Breast epithelium (tissue), 3 donors: Measurements from ENCODE around the gene EXOSC7.

ENCODE experiments used
- POLR2A ChIP-seq: fragments of 450-650 bp; IDR thresholded peaks from one replicate; pipeline ENCODE4 v1.6.1; 2016; ENCODE audit warnings: antibody characterized with exemption, mild to moderate bottlenecking, moderate library complexity
- POLR2AphosphoS5 ChIP-seq, 3 donors: sonication (generic); formaldehyde crosslinking; IDR thresholded peaks; one replicate each; pipeline ENCODE4 v1.6.1; 2017; ENCODE audit warnings: antibody characterized with exemption in 3 of 3
- TF ChIP-seq, protein P1 (sequence below), 3 donors: fragments of 450-650 bp; IDR thresholded peaks; one replicate each; pipeline ENCODE4 v1.5.1; 2016 to 2017; ENCODE audit warnings: antibody characterized with exemption in 3 of 3, mild to moderate bottlenecking in 3 of 3, moderate library complexity in 3 of 3

DNA sequence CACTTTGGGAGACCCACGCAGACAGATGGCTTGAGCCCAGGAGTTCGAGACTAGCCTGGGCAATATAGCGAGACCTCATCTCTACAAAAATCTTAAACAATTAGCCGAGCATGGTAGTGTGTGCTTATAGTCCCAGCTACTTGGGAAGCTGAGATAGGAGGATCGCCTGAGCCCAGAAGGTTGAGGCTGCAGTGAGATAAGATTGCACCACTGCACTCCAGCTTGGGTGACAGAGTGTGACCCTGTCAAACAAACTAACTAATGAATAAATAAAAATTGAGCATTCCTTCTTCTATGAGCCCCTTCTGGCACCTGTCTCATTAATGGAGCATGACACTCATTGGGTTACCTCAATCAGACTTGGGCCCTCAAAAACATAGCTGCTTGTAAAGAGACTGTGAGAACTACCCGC, 7.6 kb upstream of the EXOSC7 start:
- TF ChIP-seq, protein P1, sequence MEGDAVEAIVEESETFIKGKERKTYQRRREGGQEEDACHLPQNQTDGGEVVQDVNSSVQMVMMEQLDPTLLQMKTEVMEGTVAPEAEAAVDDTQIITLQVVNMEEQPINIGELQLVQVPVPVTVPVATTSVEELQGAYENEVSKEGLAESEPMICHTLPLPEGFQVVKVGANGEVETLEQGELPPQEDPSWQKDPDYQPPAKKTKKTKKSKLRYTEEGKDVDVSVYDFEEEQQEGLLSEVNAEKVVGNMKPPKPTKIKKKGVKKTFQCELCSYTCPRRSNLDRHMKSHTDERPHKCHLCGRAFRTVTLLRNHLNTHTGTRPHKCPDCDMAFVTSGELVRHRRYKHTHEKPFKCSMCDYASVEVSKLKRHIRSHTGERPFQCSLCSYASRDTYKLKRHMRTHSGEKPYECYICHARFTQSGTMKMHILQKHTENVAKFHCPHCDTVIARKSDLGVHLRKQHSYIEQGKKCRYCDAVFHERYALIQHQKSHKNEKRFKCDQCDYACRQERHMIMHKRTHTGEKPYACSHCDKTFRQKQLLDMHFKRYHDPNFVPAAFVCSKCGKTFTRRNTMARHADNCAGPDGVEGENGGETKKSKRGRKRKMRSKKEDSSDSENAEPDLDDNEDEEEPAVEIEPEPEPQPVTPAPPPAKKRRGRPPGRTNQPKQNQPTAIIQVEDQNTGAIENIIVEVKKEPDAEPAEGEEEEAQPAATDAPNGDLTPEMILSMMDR (IDR thresholded peaks at IDR 0.05), result no peak
- TF ChIP-seq POLR2AphosphoS5 (IDR thresholded peaks at IDR 0.05) (no peak), POLR2A (no peak)
